Fibroblast of lung (primary cell): ENCODE data around the gene GRID2IP. TPM values are rescaled to one million over a fixed set of nuclear protein-coding genes. Genes with fewer than 3 reads are reported as not detected.

Source experiments
- DNase-seq, 2 donors: peaks; one replicate each; pipeline versions ENCODE4 v3.0.0 to v3.0.0-alpha.2; 2010; ENCODE audit warnings: low read depth in 2 of 2
- H2AFZ ChIP-seq: 2 replicates; pipeline ENCODE4 v1.5.1; 2012; ENCODE audit warnings: low read length, control low read depth, inconsistent platforms
- H3K27ac ChIP-seq: 2 replicates; pipeline ENCODE4 v1.5.1; 2011; ENCODE audit warnings: low read length, control low read depth; ENCODE audit not compliant: insufficient read depth
- H3K27me3 ChIP-seq: 2 replicates; pipeline ENCODE4 v1.5.1; 2011; ENCODE audit warnings: mild to moderate bottlenecking, low read length; ENCODE audit not compliant: control insufficient read depth, insufficient read depth
- H3K36me3 ChIP-seq: 2 replicates; pipeline ENCODE4 v1.5.1; 2011; ENCODE audit warnings: low read length; ENCODE audit not compliant: control insufficient read depth, insufficient read depth
- H3K4me1 ChIP-seq: 2 replicates; pipeline ENCODE4 v1.5.1; 2011; ENCODE audit warnings: low read length; ENCODE audit not compliant: control insufficient read depth, insufficient read depth; ENCODE audit errors: extremely low read depth
- H3K4me2 ChIP-seq: 2 replicates; pipeline ENCODE4 v1.5.1; 2011; ENCODE audit warnings: low read length, control low read depth; ENCODE audit not compliant: insufficient read depth; ENCODE audit errors: extremely low read depth
- H3K4me3 ChIP-seq, 4 experiments: fragments of 200-600 bp in 1 of 4; sonication (generic) in 1 of 4; replicated peaks in 1 of 4; 2 replicates each; pipeline ENCODE4 v1.5.1; 2011 to 2016; ENCODE audit warnings: low read length in 4 of 4, low read depth in 3 of 4, mild to moderate bottlenecking in 3 of 4, control low read depth in 2 of 4, inconsistent platforms in 1 of 4, mixed read lengths in 1 of 4; ENCODE audit not compliant: insufficient read depth in 1 of 4; ENCODE audit errors: control extremely low read depth in 1 of 4
- H3K79me2 ChIP-seq: 2 replicates; pipeline ENCODE4 v1.5.1; 2012; ENCODE audit warnings: mild to moderate bottlenecking, low read length, inconsistent platforms; ENCODE audit not compliant: control insufficient read depth, insufficient read depth
- H3K9ac ChIP-seq: 2 replicates; pipeline ENCODE4 v1.5.1; 2011; ENCODE audit warnings: mild to moderate bottlenecking, low read length, control low read depth; ENCODE audit not compliant: insufficient read depth
- H3K9me3 ChIP-seq: 2 replicates; pipeline ENCODE4 v1.5.1; 2012; ENCODE audit warnings: low read depth, low read length; ENCODE audit not compliant: control insufficient read depth, insufficient read depth
- H4K20me1 ChIP-seq: 2 replicates; pipeline ENCODE4 v1.5.1; 2011; ENCODE audit warnings: low read length; ENCODE audit not compliant: control insufficient read depth, insufficient read depth; ENCODE audit errors: extremely low read depth
- EZH2 ChIP-seq: IDR thresholded peaks from 2 replicates; pipeline ENCODE4 v1.5.1; 2012; ENCODE audit warnings: low read length, control low read depth, mild to moderate bottlenecking; ENCODE audit errors: missing control alignments
- polyA plus RNA-seq, 2 donors: library from polyadenylated mRNA; depleted of rRNA in 1 of 2; stranded (reverse) in 1 of 2; unstranded in 1 of 2; fragments of >200 nt; gene quantifications; 2 replicates each; pipeline ENCODE4 v1.2.1, GENCODE V29; 2011 to 2012; ENCODE audit warnings: missing spikeins in 1 of 2
- total RNA-seq: library from RNA; depleted of rRNA; stranded (reverse); fragments of >200 nt; gene quantifications from 2 replicates; pipeline ENCODE4 v1.2.1, GENCODE V29; 2014
- TF ChIP-seq, protein P1 (sequence below), 2 donors: IDR thresholded peaks in 1 of 2; conservative IDR thresholded peaks in 1 of 2; 1 replicate in 1 of 2; 2 replicates in 1 of 2; pipeline ENCODE4 v1.5.1; 2011 to 2012; ENCODE audit warnings: low read length in 2 of 2, control low read depth in 1 of 2, inconsistent platforms in 1 of 2, low read depth in 1 of 2, mild to moderate bottlenecking in 1 of 2

GRID2IP gene
- total and polyA plus RNA-seq, 2 donors (not counting 1 experiment from before 2014, with no cell fraction given) = not detected

DNA sequence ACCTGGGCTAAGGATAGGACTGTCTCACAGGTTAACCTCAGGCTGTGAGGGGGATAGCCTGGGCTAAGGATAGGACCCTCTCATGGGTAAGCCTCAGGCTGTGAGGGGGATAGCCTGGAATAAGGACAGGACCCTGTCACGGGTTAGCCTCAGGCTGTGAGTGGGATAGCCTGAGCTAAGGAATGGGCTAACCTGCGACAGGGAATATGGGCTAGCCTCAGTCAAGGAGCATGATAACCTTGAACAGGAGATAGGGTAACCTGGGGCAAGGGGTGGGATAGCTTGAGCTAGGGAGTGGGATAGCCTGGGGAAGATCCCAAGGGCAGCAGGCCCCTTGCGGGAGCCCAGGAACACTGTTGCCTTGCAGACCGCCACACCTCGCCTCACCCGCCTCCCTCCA, 42.7 kb downstream of the GRID2IP start:
- TF ChIP-seq, protein P1, sequence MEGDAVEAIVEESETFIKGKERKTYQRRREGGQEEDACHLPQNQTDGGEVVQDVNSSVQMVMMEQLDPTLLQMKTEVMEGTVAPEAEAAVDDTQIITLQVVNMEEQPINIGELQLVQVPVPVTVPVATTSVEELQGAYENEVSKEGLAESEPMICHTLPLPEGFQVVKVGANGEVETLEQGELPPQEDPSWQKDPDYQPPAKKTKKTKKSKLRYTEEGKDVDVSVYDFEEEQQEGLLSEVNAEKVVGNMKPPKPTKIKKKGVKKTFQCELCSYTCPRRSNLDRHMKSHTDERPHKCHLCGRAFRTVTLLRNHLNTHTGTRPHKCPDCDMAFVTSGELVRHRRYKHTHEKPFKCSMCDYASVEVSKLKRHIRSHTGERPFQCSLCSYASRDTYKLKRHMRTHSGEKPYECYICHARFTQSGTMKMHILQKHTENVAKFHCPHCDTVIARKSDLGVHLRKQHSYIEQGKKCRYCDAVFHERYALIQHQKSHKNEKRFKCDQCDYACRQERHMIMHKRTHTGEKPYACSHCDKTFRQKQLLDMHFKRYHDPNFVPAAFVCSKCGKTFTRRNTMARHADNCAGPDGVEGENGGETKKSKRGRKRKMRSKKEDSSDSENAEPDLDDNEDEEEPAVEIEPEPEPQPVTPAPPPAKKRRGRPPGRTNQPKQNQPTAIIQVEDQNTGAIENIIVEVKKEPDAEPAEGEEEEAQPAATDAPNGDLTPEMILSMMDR (conservative IDR thresholded peaks at IDR 0.05 in 1 of 2, IDR thresholded peaks at IDR 0.05 in 1 of 2; ENCODE audit: low read depth in 1 of 2, low read length in 2 of 2) = no peak
- no peak for TF ChIP-seq EZH2
- no peaks in the 10 kb centered on the region for H3K79me2 ChIP-seq
- H2AFZ ChIP-seq = no peak overlapping the region
- no peaks in the 10 kb centered on the region for H3K9me3 ChIP-seq
- H3K27me3 ChIP-seq = peaks cover 22% of the 10 kb centered on the region
- no peaks in the 10 kb centered on the region for H4K20me1 ChIP-seq
- no peak overlapping the region for H3K4me2 ChIP-seq
- H3K27ac ChIP-seq = no peak overlapping the region
- H3K4me3 ChIP-seq = no peak overlapping the region
- no peaks in the 10 kb centered on the region for H3K36me3 ChIP-seq
- no peak overlapping the region for H3K9ac ChIP-seq
- no peak for DNase-seq
- no peaks in the 10 kb centered on the region for H3K4me1 ChIP-seq

DNA sequence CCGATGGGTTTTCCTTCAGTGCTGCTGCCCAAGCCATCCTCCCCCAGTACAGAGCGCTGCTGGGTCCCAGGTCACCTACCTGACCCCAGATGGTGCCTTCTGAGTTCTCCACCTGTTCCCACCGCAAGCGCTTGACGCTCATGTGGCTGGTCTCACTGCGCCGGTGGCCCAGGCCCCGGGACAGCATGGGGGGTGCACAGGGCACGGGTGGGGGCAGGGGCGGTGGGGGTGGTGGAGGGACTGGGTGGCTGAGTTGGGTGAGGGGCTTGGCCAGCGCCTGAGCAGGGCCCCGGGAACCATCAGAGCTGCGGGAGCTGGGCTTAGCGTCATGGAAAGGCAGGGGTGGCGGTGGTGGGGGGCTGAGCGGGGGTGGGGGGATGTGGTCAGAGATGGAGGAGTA, 43.4 kb downstream of the GRID2IP start:
- Histone ChIP-seq H3K79me2 (no peaks in the 10 kb centered on the region), H3K9ac (no peak overlapping the region), H4K20me1 (no peaks in the 10 kb centered on the region), H3K4me3 (no peak overlapping the region), H3K27me3 (peaks cover 22% of the 10 kb centered on the region), H3K4me2 (no peak overlapping the region), H3K4me1 (no peaks in the 10 kb centered on the region), H3K27ac (no peak overlapping the region), H3K9me3 (no peaks in the 10 kb centered on the region), H2AFZ (no peak overlapping the region), H3K36me3 (no peaks in the 10 kb centered on the region)
- TF ChIP-seq, protein P1 (conservative IDR thresholded peaks at IDR 0.05 in 1 of 2, IDR thresholded peaks at IDR 0.05 in 1 of 2; ENCODE audit: low read depth in 1 of 2, low read length in 2 of 2) = no peak
- TF ChIP-seq EZH2 = no peak
- DNase-seq = no peak

DNA sequence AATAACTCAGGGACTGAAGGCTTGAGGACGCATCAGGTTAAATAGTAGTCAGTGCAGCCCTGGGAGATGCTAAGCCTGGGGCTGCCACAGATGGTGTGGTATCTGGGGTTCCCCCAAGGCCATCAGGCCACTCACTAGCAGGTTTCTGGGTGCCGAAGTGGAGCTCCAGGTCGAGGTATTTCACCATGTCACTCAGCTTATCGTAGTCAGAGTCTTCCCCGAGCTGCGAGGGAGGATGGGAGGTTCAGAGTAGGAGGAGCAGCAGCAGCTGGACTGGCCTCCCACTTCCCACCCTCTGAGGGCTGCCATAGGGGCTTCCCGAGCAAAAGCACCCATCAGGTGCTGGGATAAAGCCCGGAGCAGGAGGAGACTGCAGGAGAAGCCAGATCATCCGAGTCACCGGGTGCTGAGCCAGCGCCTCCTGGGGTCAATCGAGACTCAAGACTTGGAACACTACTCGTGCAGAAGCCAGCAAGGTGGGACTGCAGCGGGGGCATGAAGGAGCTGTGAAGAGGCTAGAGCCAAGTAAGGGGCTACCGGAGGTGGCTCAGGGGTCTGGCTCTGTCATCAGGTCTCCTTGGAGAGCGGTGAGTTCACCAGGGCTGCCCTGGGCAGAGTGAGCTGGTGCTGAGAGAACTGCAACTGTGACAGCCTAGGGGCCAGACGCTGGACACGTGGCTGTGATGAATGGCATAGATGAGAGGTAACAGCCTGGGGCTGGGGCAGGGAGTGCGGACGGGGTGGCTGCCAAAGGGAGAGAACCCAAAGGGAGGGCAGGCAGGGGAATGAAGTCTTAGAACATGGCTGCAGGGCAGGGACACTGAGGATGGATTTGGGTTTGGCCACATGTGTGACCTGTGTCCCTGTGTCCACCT, 45.3 kb downstream of the GRID2IP start:
- H2AFZ ChIP-seq = no peak overlapping the region

More for the DNA sequence above, 45.3 kb downstream of the GRID2IP start:
- DNase-seq = no peak
- H3K27me3 ChIP-seq = peaks cover 26% of the 10 kb centered on the region
- H3K4me1 ChIP-seq = no peaks in the 10 kb centered on the region
- no peaks in the 10 kb centered on the region for H3K36me3 ChIP-seq
- H3K4me3 ChIP-seq = no peak overlapping the region
- no peak overlapping the region for H3K9ac ChIP-seq
- no peaks in the 10 kb centered on the region for H4K20me1 ChIP-seq
- no peaks in the 10 kb centered on the region for H3K79me2 ChIP-seq
- no peak overlapping the region for H3K27ac ChIP-seq
- no peaks in the 10 kb centered on the region for H3K9me3 ChIP-seq
- no peak overlapping the region for H3K4me2 ChIP-seq
- TF ChIP-seq, protein P1 (conservative IDR thresholded peaks at IDR 0.05 in 1 of 2, IDR thresholded peaks at IDR 0.05 in 1 of 2; ENCODE audit: low read depth in 1 of 2, low read length in 2 of 2) = no peak
- TF ChIP-seq EZH2 = no peak
